Tibial artery (tissue), 4 donors: ENCODE results near the gene TOMM6.

Experiments used
- DNase-seq, 2 donors: peaks; one replicate each; pipeline ENCODE4 v3.0.0-alpha.2; 2019
- H3K27ac ChIP-seq, 2 donors: fragments of 200-600 bp; sonication (generic) in 1 of 2; 1 replicate in 1 of 2; 2 replicates in 1 of 2; pipeline ENCODE4 v1.5.1; 2018 to 2019; ENCODE audit warnings: mild to moderate bottlenecking in 1 of 2
- H3K27me3 ChIP-seq, 2 donors: fragments of 200-600 bp; sonication (generic) in 1 of 2; one replicate each; pipeline versions ENCODE4 v1.5.1 to v1.6.0; 2016 to 2019
- H3K36me3 ChIP-seq, 3 donors: fragments of 200-600 bp; sonication (generic) in 2 of 3; one replicate each; pipeline ENCODE4 v1.5.1; 2016 to 2019; ENCODE audit warnings: mild to moderate bottlenecking in 2 of 3
- H3K4me1 ChIP-seq, 4 donors: fragments of 200-600 bp; sonication (generic) in 2 of 4; 1 replicate in 3 of 4; 2 replicates in 1 of 4; pipeline ENCODE4 v1.5.1; 2016 to 2019
- H3K4me3 ChIP-seq, 2 donors: fragments of 200-600 bp; sonication (generic) in 1 of 2; 1 replicate in 1 of 2; 2 replicates in 1 of 2; pipeline ENCODE4 v1.5.1; 2018 to 2019; ENCODE audit warnings: mild to moderate bottlenecking in 2 of 2
- H3K9me3 ChIP-seq, 3 donors: fragments of 200-600 bp; sonication (generic) in 1 of 3; one replicate each; pipeline ENCODE4 v1.5.1; 2016 to 2019
- intact Hi-C: fragments of 100-400 bp; cut with DNase I; formaldehyde crosslinking; loops from one replicate; pipeline ENCODE4 v1.15.0; 2023; ENCODE audit warnings: low total_unique reads
- TF ChIP-seq, protein P1 (sequence below), 2 experiments: fragments of 200-600 bp in 1 of 2; fragments of 450-650 bp in 1 of 2; IDR thresholded peaks; one replicate each; pipeline ENCODE4 v1.5.1; 2017 to 2019; ENCODE audit warnings: antibody characterized with exemption in 2 of 2, mild to moderate bottlenecking in 1 of 2, moderate library complexity in 1 of 2

TOMM6 gene

DNA sequence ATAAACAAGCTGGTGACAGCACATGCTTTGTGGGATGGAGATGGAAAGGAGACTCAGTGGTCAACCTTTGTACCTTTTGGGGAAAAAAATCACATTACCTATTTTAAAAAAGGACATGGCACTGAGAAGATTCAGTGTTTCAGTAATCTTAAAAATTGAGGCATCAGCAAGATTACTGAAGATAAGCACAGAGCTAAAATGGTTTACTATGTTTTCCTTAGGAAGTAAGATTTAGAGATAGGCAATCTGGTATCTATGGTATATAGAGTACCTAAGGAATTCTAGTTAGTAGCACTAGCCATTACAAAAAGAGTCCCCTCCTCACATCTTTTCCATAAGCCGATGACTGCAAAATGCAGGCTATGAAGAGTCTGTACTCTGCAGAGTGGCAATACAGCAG lies 35.7 kb downstream of the TOMM6 start:
- Histone ChIP-seq H3K27ac (no peak overlapping the region), H3K4me1 (no peaks in the 10 kb centered on the region), H3K27me3 (no peaks in the 10 kb centered on the region), H3K4me3 (no peak overlapping the region), H3K9me3 (no peaks in the 10 kb centered on the region), H3K36me3 (no peaks in the 10 kb centered on the region)
- TF ChIP-seq, protein P1, sequence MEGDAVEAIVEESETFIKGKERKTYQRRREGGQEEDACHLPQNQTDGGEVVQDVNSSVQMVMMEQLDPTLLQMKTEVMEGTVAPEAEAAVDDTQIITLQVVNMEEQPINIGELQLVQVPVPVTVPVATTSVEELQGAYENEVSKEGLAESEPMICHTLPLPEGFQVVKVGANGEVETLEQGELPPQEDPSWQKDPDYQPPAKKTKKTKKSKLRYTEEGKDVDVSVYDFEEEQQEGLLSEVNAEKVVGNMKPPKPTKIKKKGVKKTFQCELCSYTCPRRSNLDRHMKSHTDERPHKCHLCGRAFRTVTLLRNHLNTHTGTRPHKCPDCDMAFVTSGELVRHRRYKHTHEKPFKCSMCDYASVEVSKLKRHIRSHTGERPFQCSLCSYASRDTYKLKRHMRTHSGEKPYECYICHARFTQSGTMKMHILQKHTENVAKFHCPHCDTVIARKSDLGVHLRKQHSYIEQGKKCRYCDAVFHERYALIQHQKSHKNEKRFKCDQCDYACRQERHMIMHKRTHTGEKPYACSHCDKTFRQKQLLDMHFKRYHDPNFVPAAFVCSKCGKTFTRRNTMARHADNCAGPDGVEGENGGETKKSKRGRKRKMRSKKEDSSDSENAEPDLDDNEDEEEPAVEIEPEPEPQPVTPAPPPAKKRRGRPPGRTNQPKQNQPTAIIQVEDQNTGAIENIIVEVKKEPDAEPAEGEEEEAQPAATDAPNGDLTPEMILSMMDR (IDR thresholded peaks at IDR 0.05): no peak
- DNase-seq: no peak
- intact Hi-C loops: no loop called here

DNA sequence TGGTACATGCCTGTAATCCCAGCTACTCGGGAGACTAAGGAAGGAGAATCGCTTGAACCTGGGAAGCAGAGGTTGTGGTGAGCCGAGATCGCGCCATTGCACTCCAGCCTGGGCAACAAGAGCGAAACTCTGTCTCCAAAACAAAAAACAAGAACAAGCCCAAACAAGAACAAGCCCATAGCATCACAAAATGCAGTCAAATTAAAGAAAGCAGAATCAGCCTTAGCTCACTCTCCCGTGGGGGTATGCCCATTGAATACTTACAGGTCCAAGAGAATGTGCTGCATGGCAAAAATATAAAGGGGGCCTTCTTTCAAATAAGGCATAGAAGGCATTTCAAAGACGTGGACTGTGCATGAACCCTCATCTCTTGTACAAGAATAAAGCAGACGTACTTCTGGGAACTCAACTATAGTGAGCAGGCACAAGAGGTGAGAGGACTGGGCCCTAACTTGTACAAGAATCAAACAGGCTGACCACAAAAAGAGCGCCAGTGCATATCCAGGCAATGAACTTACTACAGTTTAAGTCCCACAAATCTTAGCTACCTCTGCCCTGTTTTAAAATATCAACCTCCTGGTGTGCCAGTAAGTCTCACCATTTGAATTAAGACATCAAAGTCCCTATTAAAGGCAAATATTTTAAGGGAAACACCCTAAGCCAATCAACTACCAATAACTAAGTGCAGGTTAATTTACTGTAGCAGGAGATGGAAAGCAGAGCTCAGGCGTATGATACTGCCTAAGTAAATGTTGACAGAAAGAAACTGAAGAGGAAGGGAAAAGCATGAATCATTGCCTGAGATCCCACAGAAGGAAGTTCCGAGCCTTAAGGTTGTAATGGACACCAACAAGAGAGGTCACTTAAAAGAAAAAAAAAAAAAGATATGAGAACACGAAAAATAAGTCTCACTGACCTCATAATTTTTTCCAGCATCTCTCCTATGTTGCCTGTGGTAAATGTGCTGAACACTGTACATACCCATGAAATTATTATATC lies 37.4 kb downstream of the TOMM6 start:
- no peaks in the 10 kb centered on the region for H3K9me3 ChIP-seq
- no peaks in the 10 kb centered on the region for H3K4me1 ChIP-seq
- no peak for DNase-seq
- TF ChIP-seq, protein P1 (IDR thresholded peaks at IDR 0.05): no peak
- no peak overlapping the region for H3K4me3 ChIP-seq
- no peak overlapping the region for H3K27ac ChIP-seq
- H3K27me3 ChIP-seq: no peaks in the 10 kb centered on the region
- intact Hi-C loops: no loop called here
- no peaks in the 10 kb centered on the region for H3K36me3 ChIP-seq

DNA sequence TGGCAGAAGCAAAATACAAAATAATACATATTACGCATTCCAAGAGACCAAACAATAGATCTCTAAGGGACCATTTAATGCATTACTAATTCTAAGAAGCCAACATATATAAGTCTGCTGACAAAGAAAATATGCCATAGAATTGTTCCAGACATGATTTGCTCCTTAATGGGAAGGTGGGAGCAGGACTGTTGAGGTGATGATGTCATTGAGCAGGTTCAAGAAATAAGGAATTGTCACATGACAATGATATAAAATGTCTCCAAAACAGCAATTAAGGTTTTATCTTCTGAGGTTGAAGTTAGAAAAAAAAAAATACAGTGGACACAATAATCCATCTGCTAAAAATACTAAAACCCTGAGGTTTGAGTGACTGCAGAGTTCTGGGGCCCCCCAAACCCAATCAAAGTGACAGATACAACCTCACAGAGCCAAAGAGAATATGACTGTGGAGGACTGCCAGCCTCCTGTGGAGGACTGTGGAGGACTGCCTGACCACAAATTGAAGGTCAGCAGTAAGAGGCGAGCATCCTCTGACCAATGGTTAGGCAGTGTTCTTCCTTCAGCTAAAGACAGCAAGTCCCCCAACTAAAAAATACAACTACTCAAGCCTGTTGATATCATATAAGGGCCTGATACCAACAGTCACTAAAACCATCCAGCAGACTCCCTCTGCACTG lies 39.0 kb downstream of the TOMM6 start:
- Histone ChIP-seq H3K27ac (no peak overlapping the region), H3K4me3 (no peak overlapping the region), H3K36me3 (no peaks in the 10 kb centered on the region), H3K4me1 (no peaks in the 10 kb centered on the region), H3K27me3 (no peaks in the 10 kb centered on the region), H3K9me3 (no peaks in the 10 kb centered on the region)
- no peak for DNase-seq
- intact Hi-C loops: no loop called here
- TF ChIP-seq, protein P1 (IDR thresholded peaks at IDR 0.05): no peak

DNA sequence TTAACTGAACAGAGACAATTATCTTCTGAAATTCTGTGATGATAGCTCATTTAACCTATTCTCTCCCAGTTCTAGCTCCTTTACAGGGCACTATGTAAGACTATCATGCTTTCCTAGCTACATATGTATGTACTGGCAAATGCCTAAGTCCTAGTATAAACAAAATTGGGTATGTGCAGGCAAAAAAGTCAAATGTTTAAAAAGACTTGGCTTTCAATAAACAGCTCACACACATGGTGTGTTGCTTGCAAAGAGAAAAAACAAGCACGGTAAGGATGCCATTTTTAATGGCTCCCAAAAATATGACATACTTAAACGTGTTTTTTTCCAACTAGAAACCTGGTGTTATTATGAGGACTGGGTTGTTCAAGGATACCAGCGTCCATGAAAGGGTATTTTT lies 44.8 kb downstream of the TOMM6 start:
- intact Hi-C loops: no loop called here
- Histone ChIP-seq H3K9me3 (no peaks in the 10 kb centered on the region), H3K27me3 (no peaks in the 10 kb centered on the region), H3K4me3 (no peak overlapping the region), H3K4me1 (no peaks in the 10 kb centered on the region), H3K36me3 (no peaks in the 10 kb centered on the region), H3K27ac (no peak overlapping the region)
- no peak for DNase-seq
- TF ChIP-seq, protein P1 (IDR thresholded peaks at IDR 0.05): no peak

DNA sequence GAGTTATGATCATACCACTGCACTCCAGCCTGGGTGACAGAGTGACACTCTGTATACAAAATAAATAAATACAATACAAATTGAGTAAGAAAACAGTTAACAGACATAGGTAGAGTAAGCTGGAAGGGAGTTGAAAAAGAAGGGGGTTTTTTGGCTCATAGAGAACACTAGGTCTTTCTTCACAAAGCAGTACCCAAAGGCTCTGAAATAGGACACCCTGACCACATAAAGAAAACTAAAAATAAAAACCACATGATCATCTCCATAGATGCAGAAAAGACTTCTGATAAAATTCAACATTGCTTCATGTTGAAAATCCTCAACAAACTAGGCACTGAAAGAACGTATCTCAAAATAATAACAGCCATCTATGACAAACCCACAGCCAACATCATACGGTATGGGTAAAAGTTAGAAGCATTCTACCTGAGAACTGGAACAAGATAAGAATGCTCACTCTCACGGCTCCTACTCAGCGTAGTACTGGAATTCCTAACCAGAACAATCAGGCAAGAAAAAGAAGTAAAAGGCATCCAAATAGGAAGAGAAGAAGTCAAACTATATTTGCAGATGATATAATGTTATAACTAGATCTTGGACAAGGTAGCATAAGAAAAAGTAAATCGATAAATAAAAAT lies 48.6 kb downstream of the TOMM6 start:
- intact Hi-C loops: no loop called here
- no peak overlapping the region for H3K27ac ChIP-seq
- H3K4me1 ChIP-seq: no peaks in the 10 kb centered on the region
- DNase-seq: no peak
- TF ChIP-seq, protein P1 (IDR thresholded peaks at IDR 0.05): no peak
- H3K27me3 ChIP-seq: no peaks in the 10 kb centered on the region
- no peaks in the 10 kb centered on the region for H3K9me3 ChIP-seq
- H3K36me3 ChIP-seq: no peaks in the 10 kb centered on the region
- H3K4me3 ChIP-seq: no peak overlapping the region
